A549 treated with GW870086 at 1 μM for 4 hours (cell line): ENCODE results near the gene PCDHGA6. TPM values are rescaled to one million over a fixed set of nuclear protein-coding genes. Genes with fewer than 3 reads are reported as not detected.

Experiments used
- total RNA-seq: library from RNA; stranded (reverse); fragments of 200-300 nt; extraction: Qiagen RNA extraction; gene quantifications from 5 replicates; pipeline ENCODE4 v1.2.3, GENCODE V29; 2022; ENCODE audit warnings: low read depth

Gene PCDHGA6
- total RNA-seq, 1 experiment from 2014 or later = 0.26 TPM

DNA sequence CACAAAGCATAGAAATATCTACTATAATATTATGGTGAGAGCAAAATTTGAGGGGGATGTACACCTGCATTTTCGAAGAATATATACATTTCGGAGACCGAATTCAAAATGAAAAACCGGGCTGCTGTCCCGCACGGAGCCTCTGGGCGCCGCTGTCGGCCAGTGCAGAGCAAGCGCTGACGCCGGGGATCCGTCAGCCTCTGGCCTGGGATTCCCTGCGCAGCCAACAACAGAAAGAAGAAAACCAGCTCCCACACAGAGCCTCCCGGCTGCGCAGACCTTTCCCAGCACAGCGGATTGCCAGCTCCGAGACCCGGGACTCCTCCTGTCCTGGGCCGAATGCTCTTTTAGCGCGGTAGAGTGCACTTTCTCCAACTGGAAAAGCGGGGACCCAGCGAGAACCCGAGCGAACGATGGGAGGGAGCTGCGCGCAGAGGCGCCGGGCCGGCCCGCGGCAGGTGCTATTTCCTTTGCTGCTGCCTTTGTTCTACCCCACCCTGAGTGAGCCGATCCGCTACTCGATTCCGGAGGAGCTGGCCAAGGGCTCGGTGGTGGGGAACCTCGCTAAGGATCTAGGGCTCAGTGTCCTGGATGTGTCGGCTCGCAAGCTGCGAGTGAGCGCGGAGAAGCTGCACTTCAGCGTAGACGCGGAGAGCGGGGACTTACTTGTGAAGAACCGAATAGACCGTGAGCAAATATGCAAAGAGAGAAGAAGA, 34.3 kb downstream of the PCDHGA6 start, which contains the start of gene PCDHGB6:
TSS of gene PCDHGB6 (plus strand) at position 232 of the 716 bp plus-strand sequence. CDS start at position 414, 182 bp downstream.

DNA sequence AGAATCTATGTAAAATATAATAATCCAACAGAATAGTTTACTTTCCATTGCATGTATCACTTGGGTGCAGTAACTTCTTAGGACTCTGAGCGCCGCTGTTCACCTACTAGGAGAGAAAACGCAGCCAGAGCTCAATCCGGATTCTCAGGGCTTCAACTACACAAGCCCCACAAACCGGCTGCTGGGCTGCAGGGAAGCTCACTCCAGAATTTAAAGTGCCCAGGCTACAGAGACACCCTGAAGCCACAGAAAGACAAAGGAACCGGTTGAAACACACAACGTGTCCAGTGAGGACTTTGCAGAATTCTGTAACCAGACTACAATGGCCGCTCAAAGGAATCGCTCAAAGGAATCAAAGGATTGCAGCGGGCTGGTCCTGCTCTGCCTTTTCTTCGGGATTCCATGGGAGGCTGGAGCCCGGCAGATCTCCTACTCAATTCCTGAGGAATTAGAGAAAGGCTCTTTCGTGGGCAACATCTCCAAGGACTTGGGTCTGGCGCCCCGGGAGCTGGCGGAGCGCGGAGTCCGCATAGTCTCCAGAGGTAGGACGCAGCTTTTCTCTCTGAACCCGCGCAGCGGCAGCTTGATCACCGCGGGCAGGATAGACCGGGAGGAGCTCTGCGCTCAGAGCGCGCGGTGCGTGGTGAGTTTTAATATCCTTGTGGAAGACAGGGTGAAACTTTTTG, 39.3 kb downstream of the PCDHGA6 start, which contains the start of gene PCDHGA10:
TSS of gene PCDHGA10 (plus strand) at position 134 of the 686 bp plus-strand sequence. CDS start at position 323, 189 bp downstream.

DNA sequence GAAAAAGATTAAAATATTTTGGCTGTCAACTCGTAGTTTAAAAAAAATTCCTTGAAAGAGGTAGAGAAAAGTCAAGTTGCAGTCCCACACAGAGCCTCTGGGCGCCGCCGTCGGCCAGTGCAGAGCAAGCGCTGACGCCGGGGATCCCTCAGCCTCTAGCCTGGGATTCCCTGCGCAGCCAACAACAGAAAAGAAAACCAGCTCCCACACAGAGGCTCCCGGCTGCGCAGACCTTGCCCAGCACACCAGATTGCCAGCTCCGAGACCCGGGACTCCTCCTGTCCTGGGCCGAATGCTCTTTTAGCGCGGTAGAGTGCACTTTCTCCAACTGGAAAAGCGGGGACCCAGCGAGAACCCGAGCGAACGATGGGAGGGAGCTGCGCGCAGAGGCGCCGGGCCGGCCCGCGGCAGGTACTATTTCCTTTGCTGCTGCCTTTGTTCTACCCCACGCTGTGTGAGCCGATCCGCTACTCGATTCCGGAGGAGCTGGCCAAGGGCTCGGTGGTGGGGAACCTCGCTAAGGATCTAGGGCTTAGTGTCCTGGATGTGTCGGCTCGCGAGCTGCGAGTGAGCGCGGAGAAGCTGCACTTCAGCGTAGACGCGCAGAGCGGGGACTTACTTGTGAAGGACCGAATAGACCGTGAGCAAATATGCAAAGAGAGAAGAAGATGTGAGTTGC, 43.9 kb downstream of the PCDHGA6 start, which contains the start of gene PCDHGB7:
TSS of gene PCDHGB7 (plus strand) at position 184 of the 679 bp plus-strand sequence. CDS start at position 367, 183 bp downstream.

DNA sequence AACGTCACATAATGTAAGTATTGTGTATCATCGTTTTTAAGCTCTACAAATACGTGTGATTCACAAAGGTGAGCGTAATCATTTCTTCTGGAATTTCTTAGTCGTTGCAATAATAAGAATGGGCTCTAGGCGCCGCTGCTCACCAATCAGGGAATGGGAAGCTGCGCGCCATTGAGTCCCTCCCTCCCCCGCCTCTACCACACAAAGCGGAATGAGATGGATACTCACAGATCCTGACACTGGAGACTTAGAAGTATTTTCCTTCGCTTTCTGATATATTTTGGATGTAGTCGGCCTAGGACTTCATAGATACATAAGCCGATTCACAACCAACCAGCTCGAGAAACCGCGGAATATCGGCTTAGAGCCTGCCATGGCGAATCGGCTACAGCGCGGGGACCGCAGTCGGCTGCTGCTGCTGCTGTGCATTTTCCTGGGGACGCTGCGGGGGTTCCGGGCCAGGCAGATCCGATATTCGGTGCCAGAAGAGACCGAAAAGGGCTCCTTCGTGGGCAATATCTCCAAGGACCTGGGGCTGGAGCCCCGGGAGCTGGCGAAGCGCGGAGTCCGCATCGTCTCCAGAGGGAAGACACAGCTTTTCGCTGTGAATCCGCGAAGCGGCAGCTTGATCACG, 47.3 kb downstream of the PCDHGA6 start, which contains the start of gene PCDHGA11:
TSS of gene PCDHGA11 (plus strand) at position 197 of the 634 bp plus-strand sequence. CDS start at position 374, 177 bp downstream.

Other genes with a start within 250 kb of the PCDHGA6 start
- 0.94 to 1.8 TPM (median 1.5 TPM) in 5 replicates for gene PCDHB5, start 238.7 kb upstream of the PCDHGA6 start, total RNA-seq
- 0.81 to 1.2 TPM (median 0.89 TPM) in 5 replicates for gene PCDHB6, start 223.8 kb upstream of the PCDHGA6 start, total RNA-seq
- gene PCDHB7, start 201.2 kb upstream of the PCDHGA6 start, total RNA-seq = not detected in 5 replicates
- 0.24 to 0.39 TPM (median 0.32 TPM) in 5 replicates for gene PCDHB8, start 196.1 kb upstream of the PCDHGA6 start, total RNA-seq
- 0.05 to 0.15 TPM (median 0.06 TPM) in 4 of 5 replicates, not detected in the other for gene PCDHB16, start 191.5 kb upstream of the PCDHGA6 start, total RNA-seq
- 0.05 TPM in 1 of 5 replicates, not detected in the others for gene PCDHB9, start 186.7 kb upstream of the PCDHGA6 start, total RNA-seq
- 0.05 TPM in 2 of 5 replicates, not detected in the others for gene PCDHB10, start 181.5 kb upstream of the PCDHGA6 start, total RNA-seq
- gene PCDHB11, start 174.3 kb upstream of the PCDHGA6 start, total RNA-seq = 0.08 to 0.12 TPM (median 0.10 TPM) in 4 of 5 replicates, not detected in the other
- gene PCDHB12, start 165.2 kb upstream of the PCDHGA6 start, total RNA-seq = not detected in 5 replicates
- gene PCDHB13, start 160.0 kb upstream of the PCDHGA6 start, total RNA-seq = 0.03 to 0.07 TPM (median 0.07 TPM) in 4 of 5 replicates, not detected in the other
- 0.02 to 0.13 TPM (median 0.07 TPM) in 5 replicates for gene PCDHB14, start 150.5 kb upstream of the PCDHGA6 start, total RNA-seq
- 0.05 to 0.16 TPM (median 0.09 TPM) in 3 of 5 replicates, not detected in the others for gene PCDHB15, start 128.5 kb upstream of the PCDHGA6 start, total RNA-seq
- gene SLC25A2, start 69.8 kb upstream of the PCDHGA6 start, total RNA-seq = not detected in 5 replicates
- 63.2 to 78.4 TPM (median 73.8 TPM) in 5 replicates for gene TAF7, start 53.1 kb upstream of the PCDHGA6 start, total RNA-seq
- gene PCDHGA1, start 43.4 kb upstream of the PCDHGA6 start, total RNA-seq = 0.29 to 0.38 TPM (median 0.32 TPM) in 5 replicates
- 0.45 to 0.72 TPM (median 0.70 TPM) in 5 replicates for gene PCDHGA2, start 35.1 kb upstream of the PCDHGA6 start, total RNA-seq
- gene PCDHGA3, start 30.1 kb upstream of the PCDHGA6 start, total RNA-seq = not detected in 5 replicates
- gene PCDHGB1, start 23.8 kb upstream of the PCDHGA6 start, total RNA-seq = 1.6 to 2.1 TPM (median 1.9 TPM) in 5 replicates
- gene PCDHGA4, start 18.9 kb upstream of the PCDHGA6 start, total RNA-seq = 0.07 to 0.18 TPM (median 0.14 TPM) in 5 replicates
- gene PCDHGB2, start 13.9 kb upstream of the PCDHGA6 start, total RNA-seq = 0.05 to 0.19 TPM (median 0.10 TPM) in 5 replicates
- gene PCDHGA5, start 9.7 kb upstream of the PCDHGA6 start, total RNA-seq = 0.08 to 0.22 TPM (median 0.12 TPM) in 5 replicates
- 0.16 to 0.31 TPM (median 0.22 TPM) in 5 replicates for gene PCDHGB3, start 3.6 kb upstream of the PCDHGA6 start, total RNA-seq
- gene PCDHGA7, start 8.9 kb downstream of the PCDHGA6 start, total RNA-seq = 0.59 to 1.1 TPM (median 0.95 TPM) in 5 replicates
- 0.74 to 1.00 TPM (median 0.79 TPM) in 5 replicates for gene PCDHGB4, start 13.8 kb downstream of the PCDHGA6 start, total RNA-seq
- gene PCDHGA8, start 18.7 kb downstream of the PCDHGA6 start, total RNA-seq = 0.02 to 0.13 TPM (median 0.07 TPM) in 3 of 5 replicates, not detected in the others
- gene PCDHGB5, start 24.1 kb downstream of the PCDHGA6 start, total RNA-seq = 1.9 to 2.7 TPM (median 2.3 TPM) in 5 replicates
- 0.05 to 0.10 TPM (median 0.07 TPM) in 4 of 5 replicates, not detected in the other for gene PCDHGA9, start 28.9 kb downstream of the PCDHGA6 start, total RNA-seq
- gene PCDHGB6, start 34.1 kb downstream of the PCDHGA6 start, total RNA-seq = 0.07 to 0.16 TPM (median 0.12 TPM) in 5 replicates
- gene PCDHGA10, start 39.1 kb downstream of the PCDHGA6 start, total RNA-seq = 0.02 TPM in 1 of 5 replicates, not detected in the others
- gene PCDHGB7, start 43.8 kb downstream of the PCDHGA6 start, total RNA-seq = 0.03 to 0.06 TPM in 2 of 5 replicates, not detected in the others
- 0.03 to 0.07 TPM in 2 of 5 replicates, not detected in the others for gene PCDHGA11, start 47.2 kb downstream of the PCDHGA6 start, total RNA-seq
- gene PCDHGA12, start 56.6 kb downstream of the PCDHGA6 start, total RNA-seq = not detected in 5 replicates
- gene PCDHGC3, start 102.1 kb downstream of the PCDHGA6 start, total RNA-seq = 5.4 to 6.5 TPM (median 5.8 TPM) in 5 replicates
- not detected in 5 replicates for gene PCDHGC4, start 111.1 kb downstream of the PCDHGA6 start, total RNA-seq
- 0.05 to 0.06 TPM in 2 of 5 replicates, not detected in the others for gene PCDHGC5, start 115.2 kb downstream of the PCDHGA6 start, total RNA-seq
- 90.1 to 106 TPM (median 102 TPM) in 5 replicates for gene DIAPH1, start 245.1 kb downstream of the PCDHGA6 start, total RNA-seq